ES-I3 (cell line): ENCODE measurements around the gene VRK3.
"Not testable (repeated sequence)": the region's sequence is repeated elsewhere in the genome, so short reads cannot be mapped to it uniquely, and the experiment has no call there.

Source experiments
- H3K36me3 ChIP-seq: 2 replicates; pipeline ENCODE4 v1.6.1; 2013; ENCODE audit warnings: mild to moderate bottlenecking, low read length, control low read depth, moderate library complexity; ENCODE audit not compliant: insufficient read depth
- H3K4me1 ChIP-seq: 2 replicates; pipeline ENCODE4 v1.6.1; 2013; ENCODE audit warnings: mild to moderate bottlenecking, control low read depth, low read length; ENCODE audit not compliant: insufficient read depth
- H3K9ac ChIP-seq: 2 replicates; pipeline ENCODE4 v1.6.1; 2013; ENCODE audit warnings: low read depth, mild to moderate bottlenecking, low read length, moderate library complexity
- H3K9me3 ChIP-seq: 2 replicates; pipeline ENCODE4 v1.6.1; 2013; ENCODE audit warnings: mild to moderate bottlenecking, low read length, moderate library complexity; ENCODE audit not compliant: control insufficient read depth, insufficient read depth

The VRK3 gene, protein sequence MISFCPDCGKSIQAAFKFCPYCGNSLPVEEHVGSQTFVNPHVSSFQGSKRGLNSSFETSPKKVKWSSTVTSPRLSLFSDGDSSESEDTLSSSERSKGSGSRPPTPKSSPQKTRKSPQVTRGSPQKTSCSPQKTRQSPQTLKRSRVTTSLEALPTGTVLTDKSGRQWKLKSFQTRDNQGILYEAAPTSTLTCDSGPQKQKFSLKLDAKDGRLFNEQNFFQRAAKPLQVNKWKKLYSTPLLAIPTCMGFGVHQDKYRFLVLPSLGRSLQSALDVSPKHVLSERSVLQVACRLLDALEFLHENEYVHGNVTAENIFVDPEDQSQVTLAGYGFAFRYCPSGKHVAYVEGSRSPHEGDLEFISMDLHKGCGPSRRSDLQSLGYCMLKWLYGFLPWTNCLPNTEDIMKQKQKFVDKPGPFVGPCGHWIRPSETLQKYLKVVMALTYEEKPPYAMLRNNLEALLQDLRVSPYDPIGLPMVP

GRCh38 chr19:50025022-50025793, at the start of gene VRK3:
VRK3 (minus strand) TSS chr19:50025372; CDS start chr19:50016162, 9,210 bp downstream.
- no peaks in the 10 kb centered on the region for H3K36me3 ChIP-seq
- H3K9me3 ChIP-seq: no peaks in the 10 kb centered on the region
- H3K9ac ChIP-seq: peak within 1 kb of the TSS; percentile 72
- no peaks in the 10 kb centered on the region for H3K4me1 ChIP-seq

- H3K9ac ChIP-seq, H3K9me3 ChIP-seq, H3K4me1 ChIP-seq, H3K36me3 ChIP-seq: not testable (repeated sequence)
These were observed 43.2 kb upstream of the VRK3 start for GRCh38 chr19:50068382-50068781.

GRCh38 chr19:50067575-50067974, 42.4 kb upstream of the VRK3 start:
- Histone ChIP-seq H3K36me3 (no peaks in the 10 kb centered on the region), H3K9me3 (no peaks in the 10 kb centered on the region), H3K9ac (no peak overlapping the region), H3K4me1 (no peaks in the 10 kb centered on the region)

DNA sequence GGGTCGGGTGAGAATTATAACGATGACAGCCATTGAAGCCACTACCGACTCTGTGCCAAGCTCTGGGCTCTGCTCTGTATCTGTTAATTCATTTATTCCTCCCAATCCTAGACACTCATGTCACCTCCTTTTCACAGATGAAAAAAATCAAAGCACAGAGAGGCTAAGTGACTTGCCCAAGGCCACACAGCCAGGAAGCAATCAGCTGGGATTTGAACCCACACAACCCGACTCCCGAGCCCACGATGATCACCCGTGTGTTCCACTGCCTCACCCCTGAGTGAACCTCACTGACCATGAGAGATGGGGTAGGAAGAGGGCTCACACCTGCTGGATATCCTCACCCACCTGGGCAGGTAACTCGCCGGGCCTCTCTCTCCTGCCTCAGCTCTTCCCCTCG, 40.8 kb upstream of the VRK3 start:
- no peaks in the 10 kb centered on the region for H3K9me3 ChIP-seq
- no peak overlapping the region for H3K9ac ChIP-seq
- H3K36me3 ChIP-seq: no peaks in the 10 kb centered on the region
- no peaks in the 10 kb centered on the region for H3K4me1 ChIP-seq

- Histone ChIP-seq H3K36me3 (no peaks in the 10 kb centered on the region), H3K4me1 (no peaks in the 10 kb centered on the region), H3K9ac (no peak overlapping the region), H3K9me3 (peaks cover 4% of the 10 kb centered on the region)
These were observed 36.5 kb upstream of the VRK3 start for GRCh38 chr19:50061650-50062049.

- H3K4me1 ChIP-seq: no peaks in the 10 kb centered on the region
- peaks cover 4% of the 10 kb centered on the region for H3K9me3 ChIP-seq
- no peaks in the 10 kb centered on the region for H3K36me3 ChIP-seq
- no peak overlapping the region for H3K9ac ChIP-seq
These were observed 34.9 kb upstream of the VRK3 start for GRCh38 chr19:50060107-50060506.

DNA sequence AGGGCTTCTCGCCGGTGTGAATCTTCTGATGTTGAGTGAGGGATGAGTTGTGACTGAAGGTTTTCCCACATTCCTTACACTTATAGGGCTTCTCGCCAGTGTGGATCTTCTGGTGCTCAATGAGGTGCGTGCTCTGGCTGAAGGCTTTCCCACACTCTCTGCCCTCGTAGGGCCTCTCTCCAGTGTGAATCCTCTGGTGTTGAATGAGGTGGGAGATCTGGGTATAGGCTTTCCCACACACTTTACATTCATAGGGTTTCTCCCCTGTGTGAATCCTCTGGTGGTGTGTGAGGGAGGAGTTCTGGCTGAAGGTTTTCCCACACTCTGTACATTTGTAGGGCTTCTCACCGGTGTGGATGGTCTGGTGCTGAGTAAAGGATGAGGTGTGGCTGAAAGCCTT, 33.9 kb upstream of the VRK3 start:
- Histone ChIP-seq H3K36me3 (no peaks in the 10 kb centered on the region), H3K4me1 (no peaks in the 10 kb centered on the region), H3K9me3 (peaks cover 4% of the 10 kb centered on the region), H3K9ac (no peak overlapping the region)

- no peak overlapping the region for H3K9ac ChIP-seq
- H3K36me3 ChIP-seq: no peaks in the 10 kb centered on the region
- no peaks in the 10 kb centered on the region for H3K4me1 ChIP-seq
- H3K9me3 ChIP-seq: peaks cover 4% of the 10 kb centered on the region
These were observed 33.3 kb upstream of the VRK3 start for GRCh38 chr19:50058425-50058824.

DNA sequence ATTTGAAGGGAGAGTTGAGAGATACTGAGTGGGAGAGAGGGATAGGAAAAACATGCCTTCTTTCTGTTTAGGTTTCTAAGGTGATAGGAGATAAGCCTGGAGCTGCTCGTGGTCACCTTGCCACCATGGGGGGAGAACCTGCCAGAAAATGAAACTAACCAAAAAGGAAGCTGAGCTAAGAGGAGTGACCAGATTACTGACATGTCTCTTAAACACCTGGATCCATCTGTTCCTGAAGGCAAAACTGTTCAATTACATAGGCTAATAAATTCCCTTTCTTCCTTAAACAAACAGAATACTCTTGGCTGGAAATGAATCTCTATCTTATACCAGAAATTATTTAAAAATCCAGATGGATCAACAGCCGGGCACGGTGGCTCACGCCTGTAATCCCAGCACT, 27.9 kb upstream of the VRK3 start:
- H3K9me3 ChIP-seq: no peaks in the 10 kb centered on the region; the same call in 1 of the 2 replicates
- no peaks in the 10 kb centered on the region for H3K36me3 ChIP-seq
- H3K4me1 ChIP-seq: no peaks in the 10 kb centered on the region
- no peak overlapping the region for H3K9ac ChIP-seq

DNA sequence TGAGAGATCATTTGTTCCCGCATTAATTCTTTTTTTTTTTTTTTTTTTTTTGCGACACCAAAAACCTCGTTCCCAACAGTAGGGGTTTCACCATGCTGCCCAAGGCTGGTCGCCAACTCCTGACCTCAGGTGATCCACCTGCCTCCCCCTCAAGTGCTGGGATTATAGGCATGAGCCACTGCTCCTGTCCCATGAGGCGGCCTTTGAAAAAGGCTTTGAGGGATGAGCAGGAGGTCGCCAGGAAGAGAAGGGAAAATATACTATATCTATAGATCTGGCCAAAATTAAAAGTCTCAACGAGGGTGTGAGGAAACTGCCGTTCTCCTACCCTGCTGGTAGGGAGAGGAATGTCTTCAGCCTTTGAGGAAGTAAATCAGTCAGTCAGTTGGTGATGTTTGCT, 26.8 kb upstream of the VRK3 start:
- Histone ChIP-seq H3K36me3 (no peaks in the 10 kb centered on the region; the same call in 1 of the 2 replicates), H3K9me3 (no peaks in the 10 kb centered on the region), H3K4me1 (no peaks in the 10 kb centered on the region), H3K9ac (no peak overlapping the region)

DNA sequence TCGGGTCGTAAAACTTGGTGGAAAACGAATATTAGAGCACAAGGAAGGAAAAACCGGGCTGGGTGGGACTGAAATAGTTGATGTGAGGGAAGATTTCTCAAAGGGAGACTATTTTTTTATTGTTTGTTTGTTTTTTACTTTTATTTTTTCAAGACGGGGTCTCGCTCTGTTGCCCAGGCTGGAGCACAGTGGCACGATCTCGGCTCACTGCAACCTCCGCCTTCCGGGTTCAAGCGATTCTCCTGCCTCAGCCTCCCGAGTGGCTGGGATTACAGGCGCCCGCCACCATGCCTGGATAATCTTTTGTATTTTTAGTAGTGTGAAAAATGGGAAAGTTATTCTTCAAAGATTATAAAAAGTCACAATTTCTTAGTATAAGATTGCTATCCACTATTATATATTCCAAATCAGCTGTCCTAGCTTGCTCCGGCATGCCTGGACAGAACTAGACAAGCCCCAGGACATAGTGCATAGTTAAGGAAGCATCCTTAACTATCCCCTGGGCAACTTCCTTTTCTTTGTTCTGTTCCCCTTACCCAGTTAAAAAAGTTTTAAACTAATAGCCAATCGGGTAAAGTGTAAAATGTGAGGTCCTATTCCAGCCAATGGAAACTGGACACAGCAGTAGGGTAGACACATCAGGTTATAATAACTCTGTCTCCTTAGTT, 26.2 kb upstream of the VRK3 start:
- peak overlapping the region; percentile 57; the same call in 1 of the 2 replicates for H3K9ac ChIP-seq
- not testable (repeated sequence) for H3K9me3 ChIP-seq, H3K4me1 ChIP-seq, H3K36me3 ChIP-seq

- H3K4me1 ChIP-seq: no peaks in the 10 kb centered on the region
- peaks cover 11% of the 10 kb centered on the region for H3K36me3 ChIP-seq
- H3K9ac ChIP-seq: peak overlapping the region; percentile 57; the same call in 1 of the 2 replicates
- 0 out of 2 replicates have a peak, but pooled peaks cover 7% of the 10 kb centered on the region for H3K9me3 ChIP-seq
These were observed 25.4 kb upstream of the VRK3 start for GRCh38 chr19:50050406-50051227.

GRCh38 chr19:50047671-50048070, 22.5 kb upstream of the VRK3 start:
- Histone ChIP-seq H3K4me1 (no peaks in the 10 kb centered on the region), H3K36me3 (peaks cover 28% of the 10 kb centered on the region), H3K9ac (no peak overlapping the region), H3K9me3 (peaks cover 19% of the 10 kb centered on the region; the same call in 1 of the 2 replicates)
